Embryonic facial prominence (tissue), 1 donor: Measurements from ENCODE around the gene TAS2R16.

Experiments used
- DNase-seq: peaks from one replicate; pipeline ENCODE4 v3.0.0-alpha.2; 2016; ENCODE audit errors: extremely low spot score

TAS2R16 gene, protein sequence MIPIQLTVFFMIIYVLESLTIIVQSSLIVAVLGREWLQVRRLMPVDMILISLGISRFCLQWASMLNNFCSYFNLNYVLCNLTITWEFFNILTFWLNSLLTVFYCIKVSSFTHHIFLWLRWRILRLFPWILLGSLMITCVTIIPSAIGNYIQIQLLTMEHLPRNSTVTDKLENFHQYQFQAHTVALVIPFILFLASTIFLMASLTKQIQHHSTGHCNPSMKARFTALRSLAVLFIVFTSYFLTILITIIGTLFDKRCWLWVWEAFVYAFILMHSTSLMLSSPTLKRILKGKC

DNA sequence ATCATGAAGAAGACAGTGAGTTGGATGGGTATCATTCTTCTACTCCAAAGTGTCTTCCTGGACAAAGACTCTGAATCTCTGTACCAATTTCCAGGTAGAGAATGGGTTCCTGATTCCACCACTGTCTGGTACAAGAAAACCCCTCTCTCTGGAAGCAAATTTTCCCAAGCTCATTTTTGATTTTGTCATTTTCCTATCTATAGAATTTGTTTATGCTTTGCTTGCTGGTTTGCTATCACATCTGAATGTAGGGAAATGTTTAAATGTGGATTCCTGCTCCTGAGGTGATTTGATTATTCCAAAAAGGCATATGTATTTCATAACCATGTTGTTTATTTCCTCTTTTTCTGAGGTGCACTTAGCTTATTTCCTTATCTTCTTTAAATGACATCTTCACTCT, at the start of gene TAS2R16:
TAS2R16 (minus strand) TSS at position 101 of the 400 bp plus-strand sequence; CDS start at position 35, 66 bp downstream.
- no peak for DNase-seq

DNA sequence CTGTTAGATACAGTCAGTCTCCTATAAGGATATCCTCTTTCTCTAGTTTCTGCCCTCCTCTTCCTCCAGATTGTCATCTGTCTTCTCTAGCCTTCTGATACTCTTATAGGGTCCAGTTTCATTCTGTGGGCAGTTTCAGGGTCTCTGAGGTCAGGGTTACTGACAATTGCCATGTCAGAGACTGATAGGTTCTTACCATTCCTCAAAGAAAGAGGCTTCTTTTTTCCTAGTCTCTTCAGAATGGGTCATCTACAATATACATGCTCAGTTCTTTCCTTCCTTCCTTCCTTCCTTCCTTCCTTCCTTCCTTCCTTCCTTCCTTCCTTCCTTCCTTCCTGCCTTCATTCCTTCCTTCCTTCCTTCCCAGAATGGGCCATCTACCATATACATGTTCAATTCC, 48.1 kb upstream of the TAS2R16 start:
- no peak for DNase-seq

DNA sequence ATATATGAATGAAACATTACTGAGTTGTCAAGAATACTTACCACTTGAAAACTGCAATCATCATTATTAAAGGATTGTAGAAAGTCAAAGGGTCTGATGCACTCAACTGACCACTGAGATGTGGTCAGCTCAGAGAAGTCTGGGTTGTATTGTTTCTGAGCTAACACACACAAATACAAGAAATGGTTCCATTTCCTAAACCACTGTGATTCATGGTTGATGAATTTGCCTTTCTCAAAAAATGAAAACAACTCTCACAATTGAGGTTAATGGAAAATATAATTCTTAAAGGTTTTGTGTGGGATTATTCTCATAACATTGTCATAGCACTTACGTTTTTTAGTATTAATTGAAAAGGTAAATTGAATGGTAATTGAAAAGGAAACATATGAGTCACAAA, 45.6 kb upstream of the TAS2R16 start:
- DNase-seq = no peak

DNA sequence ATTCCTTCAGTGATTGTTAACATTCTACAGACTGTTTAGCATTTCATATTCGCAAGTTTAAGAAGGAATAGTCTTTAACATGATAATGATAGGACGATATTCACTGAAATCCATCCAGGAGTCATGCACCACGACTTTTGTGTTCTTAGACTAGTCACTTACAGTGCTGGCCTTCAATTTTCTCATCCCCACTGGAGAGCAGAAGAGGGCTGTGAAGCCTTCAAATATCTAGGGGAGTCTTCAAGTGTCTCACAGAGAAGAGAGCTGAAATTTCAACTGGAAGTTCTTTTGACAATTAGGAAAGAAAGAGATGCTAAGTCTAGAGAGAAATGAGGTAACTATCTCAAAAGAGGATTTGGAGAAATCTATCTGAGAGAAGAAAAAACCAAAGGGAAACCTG, 43.8 kb upstream of the TAS2R16 start:
- DNase-seq = no peak

DNA sequence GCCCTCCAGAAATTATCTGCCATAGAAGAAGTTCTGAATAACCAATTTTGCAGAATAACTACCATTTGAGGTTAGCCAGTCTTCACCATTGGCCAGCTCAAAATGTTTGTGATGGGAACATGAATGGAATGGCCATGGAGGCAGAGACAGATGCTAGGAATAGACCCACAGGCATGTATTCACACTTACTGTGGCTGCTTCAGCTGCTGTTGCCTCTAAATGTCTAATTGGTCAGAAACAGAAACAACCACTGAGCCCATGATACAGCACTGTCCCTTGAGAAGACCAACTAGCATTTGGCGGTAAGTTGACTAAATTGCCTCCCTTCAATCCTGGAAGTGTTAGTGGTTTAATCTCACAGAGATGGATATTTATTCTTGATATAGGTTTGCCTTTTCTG, 38.6 kb upstream of the TAS2R16 start:
- no peak for DNase-seq

DNA sequence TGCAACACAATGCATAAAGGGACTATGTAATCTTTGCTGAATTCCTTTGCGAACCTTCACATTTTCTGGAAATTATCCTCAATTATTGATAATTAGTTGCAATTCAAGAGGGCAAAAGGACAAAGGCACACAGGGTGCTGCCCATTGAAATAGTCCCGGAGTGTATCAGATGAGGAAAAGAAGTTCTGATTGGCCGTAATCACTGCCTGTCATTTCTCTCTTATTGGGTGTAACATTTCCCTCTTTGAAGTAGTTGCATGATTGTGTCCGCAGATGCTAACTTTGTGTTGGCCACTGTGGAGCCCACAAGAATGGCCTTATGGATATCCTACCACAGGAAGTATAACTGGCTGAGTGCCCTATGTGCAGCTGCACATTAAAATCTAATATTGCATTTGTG, 35.1 kb upstream of the TAS2R16 start:
- no peak for DNase-seq

DNA sequence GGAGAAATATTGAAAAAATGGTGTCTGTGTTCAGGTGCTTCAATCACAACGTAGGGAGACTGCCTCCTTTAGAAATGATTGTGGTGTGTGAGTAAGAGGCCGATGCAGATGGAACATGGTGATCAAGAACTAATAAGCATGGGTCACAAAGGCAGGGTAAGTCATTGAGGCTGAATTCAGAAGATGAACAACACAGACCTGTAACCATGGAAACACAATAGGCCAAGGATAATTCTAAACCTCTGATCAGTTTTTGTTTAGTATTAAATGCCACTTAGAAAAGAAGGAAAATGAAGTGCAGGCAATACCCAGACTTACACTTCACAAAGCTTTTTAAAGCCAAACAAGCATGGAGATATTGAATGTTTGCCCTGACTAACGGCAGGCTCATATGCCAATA, 32.8 kb upstream of the TAS2R16 start:
- no peak for DNase-seq

DNA sequence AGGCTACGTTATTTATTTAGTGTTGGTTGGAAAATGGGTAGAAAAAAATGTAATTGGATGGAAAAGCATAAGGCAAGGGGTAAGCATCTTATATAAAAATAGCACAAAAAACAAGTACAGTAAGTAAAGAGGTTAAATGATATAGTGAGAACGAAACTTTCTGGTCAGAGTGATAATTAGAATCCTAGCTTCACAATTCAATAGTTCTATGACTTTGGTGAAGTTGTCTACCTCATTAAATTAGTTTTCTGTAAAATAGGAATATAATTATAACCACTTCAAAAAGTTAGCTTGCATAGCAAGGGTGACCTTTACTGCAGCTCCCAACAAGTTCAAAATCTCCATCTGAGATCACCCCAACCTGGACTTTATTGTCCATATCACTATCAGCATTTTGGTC, 30.8 kb upstream of the TAS2R16 start:
- DNase-seq = no peak

DNA sequence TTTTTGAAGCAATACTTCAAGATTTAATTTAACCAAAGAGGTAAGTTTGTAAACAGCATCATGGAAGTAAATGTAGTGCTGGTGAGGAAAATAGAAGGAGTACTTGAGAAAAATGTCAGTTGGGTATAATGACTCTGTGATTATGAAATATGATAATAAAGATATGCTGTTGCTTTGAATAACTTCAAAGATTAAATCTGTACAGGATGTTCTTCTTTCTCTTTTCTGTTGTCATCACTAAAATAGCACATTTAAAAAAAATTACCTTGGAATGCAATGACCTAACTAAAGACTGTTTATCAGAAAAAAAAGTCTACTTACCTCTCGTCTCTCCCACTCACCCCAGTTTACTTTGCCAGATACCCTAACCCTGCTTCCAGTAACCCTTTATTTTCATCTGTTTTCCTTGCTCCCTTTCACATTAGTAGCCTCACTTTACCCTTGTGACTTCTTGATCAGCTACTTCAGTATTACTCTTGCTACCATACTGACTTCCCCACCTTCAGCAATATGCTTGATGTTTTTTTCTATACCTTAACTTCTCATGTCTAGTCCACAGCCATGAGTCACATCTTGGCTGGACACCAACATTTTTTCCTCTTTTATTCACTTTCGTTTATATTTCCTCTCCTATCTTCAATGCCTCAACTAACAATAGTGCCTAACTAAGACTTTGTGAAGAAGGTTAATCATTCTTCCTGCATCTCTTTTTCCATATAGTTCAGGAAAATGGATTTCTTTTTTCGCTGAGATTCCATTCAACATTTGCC, 29.7 kb upstream of the TAS2R16 start:
- no peak for DNase-seq

DNA sequence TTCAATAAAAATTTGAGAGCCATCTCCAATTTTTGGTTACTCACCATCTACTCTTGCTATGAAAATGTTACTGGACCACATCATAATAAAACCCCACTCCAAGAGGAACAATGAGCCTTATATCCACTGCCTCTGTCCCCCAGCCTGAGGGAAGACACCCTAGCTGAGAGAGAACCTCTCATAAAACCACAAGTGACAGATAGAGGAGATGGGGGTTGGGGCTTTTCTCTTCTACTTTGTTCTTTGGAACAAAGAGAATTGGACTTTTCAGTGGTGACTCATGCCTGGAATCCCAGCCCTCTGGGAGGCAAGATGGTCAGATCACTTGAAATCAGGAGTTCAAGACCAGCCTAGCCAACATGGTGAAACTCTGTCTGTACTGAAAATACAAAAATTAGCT, 27.6 kb upstream of the TAS2R16 start:
- no peak for DNase-seq

DNA sequence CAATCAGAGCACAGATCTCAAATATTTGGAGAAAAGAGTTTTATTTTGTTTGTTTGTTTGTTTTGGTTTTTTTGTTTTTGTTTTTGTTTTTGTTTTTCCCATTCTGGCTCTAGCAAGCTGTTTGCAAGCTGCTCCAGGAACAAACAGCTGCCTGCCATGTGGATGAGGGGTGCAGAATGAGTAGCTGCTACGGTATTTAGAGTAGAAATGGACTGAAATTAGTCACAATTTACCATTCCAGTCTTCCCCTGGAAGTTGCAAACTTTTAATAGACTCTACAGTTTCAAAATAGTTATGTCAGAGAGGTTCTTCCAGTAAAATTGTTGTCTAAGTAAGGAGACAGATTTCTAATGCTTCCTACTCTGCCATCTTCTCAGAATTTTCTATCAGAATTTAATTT, 27.1 kb upstream of the TAS2R16 start:
- DNase-seq = no peak

DNA sequence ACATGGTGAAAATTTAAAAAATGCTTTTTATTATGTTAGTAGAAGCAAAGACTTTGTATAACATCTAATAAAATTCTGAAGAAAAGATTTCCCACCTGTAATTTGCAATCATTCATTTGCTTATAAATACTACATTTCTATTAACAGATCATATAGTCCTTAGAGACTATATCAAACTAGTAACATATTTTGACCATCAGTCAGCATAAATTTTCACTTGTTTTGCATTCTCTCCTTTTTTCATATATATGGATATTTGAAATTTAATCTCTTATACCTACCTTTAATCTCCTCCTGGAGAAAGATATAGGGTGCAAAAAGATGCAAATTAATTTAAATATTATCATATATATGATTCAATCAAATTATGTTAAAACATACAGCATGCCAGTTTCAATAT, 16.9 kb upstream of the TAS2R16 start:
- no peak for DNase-seq

DNA sequence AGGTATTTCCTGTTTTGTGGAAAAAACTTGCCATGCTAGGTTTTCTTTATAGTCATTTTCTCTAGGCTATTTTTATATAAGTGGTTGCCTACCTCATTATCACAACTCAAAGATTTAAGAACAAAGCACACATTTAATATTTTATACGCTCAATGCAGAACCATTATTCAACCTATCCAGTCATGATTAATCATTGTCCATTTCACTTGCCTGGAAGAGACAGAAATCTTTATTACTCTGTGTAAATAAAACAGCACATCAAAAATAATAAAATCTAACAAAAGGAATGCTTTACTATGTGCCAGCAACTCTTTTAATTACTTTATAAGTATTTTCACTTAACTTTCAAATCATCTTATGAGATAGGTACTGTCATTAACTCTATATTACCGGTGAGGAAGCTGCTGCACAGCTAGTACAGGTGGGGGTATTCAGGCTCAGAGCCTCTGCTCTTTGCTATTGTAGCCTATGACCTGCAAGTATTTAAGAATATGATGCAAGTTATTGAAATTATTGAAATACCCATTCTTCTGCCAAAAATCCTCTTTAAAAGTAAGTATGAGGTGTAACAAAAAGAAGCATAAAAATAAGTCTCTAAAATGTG, 16.4 kb upstream of the TAS2R16 start:
- DNase-seq = no peak

DNA sequence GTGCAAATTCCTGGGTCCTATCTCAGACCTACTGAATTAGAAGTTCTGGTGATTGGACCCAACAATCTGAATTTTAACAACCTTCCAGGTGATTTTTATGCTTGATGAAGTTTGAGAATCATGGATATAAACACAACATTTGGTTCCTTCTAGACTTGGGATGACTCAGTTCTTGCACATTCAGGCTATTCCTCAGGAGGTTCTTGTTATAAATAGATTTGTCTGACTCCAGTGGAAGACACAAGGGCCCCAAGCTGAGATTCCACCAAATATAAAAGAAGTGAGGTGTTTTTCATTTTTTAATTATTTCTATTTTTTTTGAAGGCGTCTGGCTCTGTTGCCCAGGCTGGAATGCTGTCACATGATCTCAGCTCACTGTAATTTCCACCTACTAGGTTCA, 9.4 kb upstream of the TAS2R16 start:
- no peak for DNase-seq

DNA sequence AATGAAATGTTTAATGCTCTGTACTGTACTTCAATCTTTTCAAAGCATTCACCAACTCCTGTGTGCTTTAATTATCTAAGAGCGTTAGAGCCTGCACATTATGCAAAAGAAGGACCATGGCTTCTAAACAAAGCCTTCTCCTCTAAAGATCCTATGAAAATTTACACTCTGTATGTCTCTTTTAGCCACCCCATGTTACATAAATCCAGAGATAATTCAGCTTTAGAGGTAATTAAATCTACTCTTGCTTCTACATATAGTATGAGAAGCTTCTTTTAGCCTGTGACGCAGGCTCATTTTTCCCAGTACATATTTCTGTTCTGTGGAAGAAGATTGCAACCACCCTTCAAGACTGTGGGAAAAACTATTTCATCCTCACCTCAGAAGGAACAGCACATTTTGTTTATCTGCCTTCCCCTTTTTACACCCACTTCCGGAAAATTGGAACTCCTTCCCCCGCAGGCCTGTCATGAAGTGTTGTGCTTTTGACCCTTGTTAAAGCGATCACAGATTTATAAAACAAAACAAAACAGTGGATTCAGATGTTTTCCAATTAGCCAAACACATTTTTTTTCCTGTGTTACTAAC, 8.1 kb upstream of the TAS2R16 start:
- no peak for DNase-seq

DNA sequence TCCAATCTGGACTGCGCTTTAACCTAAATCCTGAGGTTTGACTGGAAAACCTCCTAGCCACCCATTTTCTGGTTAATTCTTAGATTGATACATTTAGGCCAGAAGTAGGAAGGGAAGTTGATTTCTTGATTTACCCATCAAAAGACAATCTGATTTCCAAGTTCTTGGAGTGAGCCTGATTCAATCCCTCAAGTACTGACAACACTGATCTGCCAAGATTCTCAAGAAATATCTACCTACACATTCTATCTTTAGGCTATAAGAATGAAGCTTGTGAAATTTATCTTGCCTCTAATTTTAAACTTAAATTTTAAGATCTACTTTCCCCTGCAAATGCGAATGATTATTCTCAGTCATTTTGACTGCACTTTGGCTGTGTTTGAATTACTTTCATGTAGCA, 5.9 kb downstream of the TAS2R16 start:
- DNase-seq = no peak

DNA sequence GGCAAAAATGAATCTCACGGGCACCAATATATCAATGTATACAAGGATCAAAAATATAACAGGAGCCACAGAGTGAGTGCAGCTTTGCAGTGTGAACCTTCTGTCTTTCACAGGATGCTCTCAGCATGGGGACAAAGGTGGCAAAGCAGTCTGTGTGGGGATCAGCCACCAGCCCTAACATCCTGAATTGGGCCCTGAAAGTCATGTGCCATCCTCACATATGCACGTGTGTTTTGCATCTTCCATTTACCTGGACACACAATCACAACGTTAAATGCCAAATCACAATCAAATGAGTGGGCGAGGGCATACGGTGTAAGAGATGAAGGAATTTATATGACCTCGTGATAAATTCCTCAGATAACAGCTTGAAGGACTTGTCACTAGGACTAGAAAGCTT, 6.5 kb downstream of the TAS2R16 start:
- DNase-seq = no peak

DNA sequence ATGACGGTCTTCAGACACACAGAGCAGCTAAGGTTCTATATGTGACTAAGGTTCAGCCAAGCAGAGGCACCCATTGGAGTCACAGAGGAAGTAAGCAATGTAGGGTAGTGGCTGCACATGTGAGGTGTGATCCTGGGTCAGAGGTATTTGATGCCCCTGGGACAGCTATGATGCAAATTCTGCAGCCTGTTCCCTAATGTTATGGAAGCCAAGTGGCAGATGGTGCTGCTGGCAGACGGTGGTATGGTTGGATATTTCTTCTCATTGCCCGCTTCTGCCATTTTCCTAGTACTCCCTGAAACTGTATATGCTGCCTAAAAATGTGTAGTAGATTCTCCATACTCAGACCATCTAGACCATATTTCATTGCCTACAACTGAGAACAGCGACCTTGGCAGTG, 7.2 kb downstream of the TAS2R16 start:
- no peak for DNase-seq

DNA sequence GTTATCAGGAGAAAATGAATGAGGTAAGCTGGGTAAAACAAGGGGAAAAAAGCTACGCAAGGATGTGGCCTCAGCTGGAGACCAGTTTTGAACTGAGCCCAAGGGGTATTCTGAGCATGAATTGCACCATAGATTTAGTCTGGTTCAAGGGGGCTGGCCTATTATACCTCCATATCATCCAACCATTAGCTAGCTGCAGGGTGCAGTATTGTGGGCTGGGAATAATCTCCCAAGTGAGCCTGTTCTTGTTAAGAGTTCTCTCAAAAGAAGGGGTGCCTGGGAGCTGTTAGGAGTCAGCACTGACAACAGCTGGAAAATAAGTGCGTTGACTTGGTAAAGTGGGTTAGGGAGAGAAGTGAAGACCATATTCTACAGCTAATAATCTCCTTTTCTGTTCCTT, 8.0 kb downstream of the TAS2R16 start:
- no peak for DNase-seq

DNA sequence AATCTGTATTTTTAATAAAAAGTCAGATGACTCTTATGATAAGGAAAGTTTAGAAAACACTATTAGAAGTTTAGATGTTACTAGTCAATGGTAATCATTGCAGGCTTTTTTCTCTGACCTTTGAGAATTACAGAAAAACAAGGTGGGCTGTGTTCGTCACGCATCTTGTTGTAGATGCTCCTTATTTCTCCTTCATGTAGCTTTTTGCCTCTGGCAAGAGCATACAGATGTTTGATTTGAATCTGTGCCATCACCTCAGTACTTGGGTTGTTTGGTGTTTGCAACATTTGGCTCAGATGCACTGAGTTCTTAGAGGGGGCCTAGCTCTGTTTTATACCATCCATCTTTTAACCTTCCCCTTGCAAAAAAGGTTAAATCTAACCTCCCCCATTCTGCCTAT, 11.5 kb downstream of the TAS2R16 start:
- no peak for DNase-seq

DNA sequence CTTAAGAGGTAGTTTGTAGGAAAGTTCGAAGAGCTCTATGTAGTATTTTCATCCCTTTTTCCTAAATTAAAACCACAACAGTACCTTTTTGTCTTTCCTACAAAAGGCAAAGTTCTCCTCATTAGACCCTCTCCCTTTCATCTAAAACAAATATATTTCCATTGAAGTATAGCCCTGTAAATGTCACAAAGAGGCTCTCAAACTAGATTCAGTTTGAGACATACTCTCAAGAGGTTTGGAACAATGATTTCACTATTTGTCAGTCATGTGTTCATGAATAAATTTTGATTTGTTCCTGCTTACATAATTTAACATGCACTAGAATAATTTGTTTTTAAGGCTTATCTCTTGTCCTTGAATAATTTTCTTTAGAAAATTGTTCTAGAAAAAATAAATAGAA, 12.2 kb downstream of the TAS2R16 start:
- no peak for DNase-seq

DNA sequence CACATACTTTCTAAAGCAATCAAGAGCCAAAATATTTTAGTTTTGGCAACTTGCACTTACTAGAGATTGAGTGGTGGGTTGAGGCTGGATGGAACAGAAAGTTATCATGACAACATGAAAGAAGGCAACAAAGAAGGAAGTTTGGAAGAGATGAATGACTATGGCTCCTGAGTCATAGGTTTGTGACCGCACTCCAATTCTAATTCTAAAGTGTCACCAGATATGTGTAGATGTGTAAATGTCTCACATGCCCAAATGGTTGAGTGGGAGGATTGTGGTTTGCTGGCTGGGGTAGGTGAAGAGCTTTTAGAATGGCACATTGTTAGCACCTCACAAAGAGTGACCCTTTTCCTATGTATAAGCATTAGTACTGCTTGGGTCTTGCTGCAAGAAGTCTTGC, 20.2 kb downstream of the TAS2R16 start:
- no peak for DNase-seq

DNA sequence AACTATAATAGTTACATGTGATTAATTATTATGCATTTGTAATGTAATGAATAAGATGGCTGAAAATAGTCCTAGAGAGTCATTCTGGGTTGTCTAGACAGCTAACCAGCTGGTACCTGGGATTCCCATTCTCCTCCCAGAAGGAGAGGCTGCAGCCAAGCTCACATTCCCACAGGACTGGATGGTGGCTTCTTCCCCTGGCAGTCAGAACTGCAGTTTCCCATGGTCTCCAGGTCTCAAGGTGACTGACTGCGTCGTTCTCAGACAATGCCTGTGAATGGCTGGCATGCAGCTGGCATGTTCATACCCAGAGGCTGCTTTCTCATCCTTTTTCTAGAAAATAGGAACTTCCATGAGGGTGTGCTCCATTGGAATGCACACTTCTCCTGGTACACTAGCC, 21.3 kb downstream of the TAS2R16 start:
- no peak for DNase-seq
